ENCODE measurements around the gene CCDC92. TPM values are rescaled to one million over a fixed set of nuclear protein-coding genes. Genes with fewer than 3 reads are reported as not detected.
"Not testable (repeated sequence)": the region's sequence is repeated elsewhere in the genome, so short reads cannot be mapped to it uniquely, and the experiment has no call there.

Gene CCDC92
- total RNA-seq, 1 experiment from 2014 or later, result 53.7 TPM

- DNase-seq (ENCODE audit: low read depth, low spot score), result no peak
- Histone ChIP-seq H3K4me1 (ENCODE audit: control insufficient read depth, insufficient read depth, low read length) (no peaks in the 10 kb centered on the region; the same call in 1 of the 2 replicates), H3K36me3 (ENCODE audit: control insufficient read depth, insufficient read depth, low read length) (no peaks in the 10 kb centered on the region; the same call in 1 of the 2 replicates), H3K27ac (ENCODE audit: low read length) (no peak overlapping the region), H3K27me3 (ENCODE audit: control insufficient read depth, insufficient read depth, low read length) (no peaks in the 10 kb centered on the region), H3K4me3 (ENCODE audit: low read depth in 2 of 2, low read length in 2 of 2) (no peak overlapping the region), H3K9me3 (ENCODE audit: control insufficient read depth, insufficient read depth, low read depth, low read length) (no peaks in the 10 kb centered on the region)
- no TSS peak for BruUV-seq (replicated peaks)
- no peak for ATAC-seq
- TF ChIP-seq, protein P1, sequence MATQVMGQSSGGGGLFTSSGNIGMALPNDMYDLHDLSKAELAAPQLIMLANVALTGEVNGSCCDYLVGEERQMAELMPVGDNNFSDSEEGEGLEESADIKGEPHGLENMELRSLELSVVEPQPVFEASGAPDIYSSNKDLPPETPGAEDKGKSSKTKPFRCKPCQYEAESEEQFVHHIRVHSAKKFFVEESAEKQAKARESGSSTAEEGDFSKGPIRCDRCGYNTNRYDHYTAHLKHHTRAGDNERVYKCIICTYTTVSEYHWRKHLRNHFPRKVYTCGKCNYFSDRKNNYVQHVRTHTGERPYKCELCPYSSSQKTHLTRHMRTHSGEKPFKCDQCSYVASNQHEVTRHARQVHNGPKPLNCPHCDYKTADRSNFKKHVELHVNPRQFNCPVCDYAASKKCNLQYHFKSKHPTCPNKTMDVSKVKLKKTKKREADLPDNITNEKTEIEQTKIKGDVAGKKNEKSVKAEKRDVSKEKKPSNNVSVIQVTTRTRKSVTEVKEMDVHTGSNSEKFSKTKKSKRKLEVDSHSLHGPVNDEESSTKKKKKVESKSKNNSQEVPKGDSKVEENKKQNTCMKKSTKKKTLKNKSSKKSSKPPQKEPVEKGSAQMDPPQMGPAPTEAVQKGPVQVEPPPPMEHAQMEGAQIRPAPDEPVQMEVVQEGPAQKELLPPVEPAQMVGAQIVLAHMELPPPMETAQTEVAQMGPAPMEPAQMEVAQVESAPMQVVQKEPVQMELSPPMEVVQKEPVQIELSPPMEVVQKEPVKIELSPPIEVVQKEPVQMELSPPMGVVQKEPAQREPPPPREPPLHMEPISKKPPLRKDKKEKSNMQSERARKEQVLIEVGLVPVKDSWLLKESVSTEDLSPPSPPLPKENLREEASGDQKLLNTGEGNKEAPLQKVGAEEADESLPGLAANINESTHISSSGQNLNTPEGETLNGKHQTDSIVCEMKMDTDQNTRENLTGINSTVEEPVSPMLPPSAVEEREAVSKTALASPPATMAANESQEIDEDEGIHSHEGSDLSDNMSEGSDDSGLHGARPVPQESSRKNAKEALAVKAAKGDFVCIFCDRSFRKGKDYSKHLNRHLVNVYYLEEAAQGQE (IDR thresholded peaks at IDR 0.05; ENCODE audit: insufficient read depth in 1 of 2, low read depth in 2 of 2, low read length in 1 of 2), result no peak
- TF ChIP-seq POLR2AphosphoS5 (IDR thresholded peaks at IDR 0.05; ENCODE audit: low read depth, low read length) (no peak), SIN3A (IDR thresholded peaks at IDR 0.05; ENCODE audit: borderline replicate concordance, insufficient read depth, low read depth, low read length) (no peak), TCF7L2 (IDR thresholded peaks at IDR 0.05; ENCODE audit: low read depth, low read length) (no peak)
- TF ChIP-seq, protein P2, sequence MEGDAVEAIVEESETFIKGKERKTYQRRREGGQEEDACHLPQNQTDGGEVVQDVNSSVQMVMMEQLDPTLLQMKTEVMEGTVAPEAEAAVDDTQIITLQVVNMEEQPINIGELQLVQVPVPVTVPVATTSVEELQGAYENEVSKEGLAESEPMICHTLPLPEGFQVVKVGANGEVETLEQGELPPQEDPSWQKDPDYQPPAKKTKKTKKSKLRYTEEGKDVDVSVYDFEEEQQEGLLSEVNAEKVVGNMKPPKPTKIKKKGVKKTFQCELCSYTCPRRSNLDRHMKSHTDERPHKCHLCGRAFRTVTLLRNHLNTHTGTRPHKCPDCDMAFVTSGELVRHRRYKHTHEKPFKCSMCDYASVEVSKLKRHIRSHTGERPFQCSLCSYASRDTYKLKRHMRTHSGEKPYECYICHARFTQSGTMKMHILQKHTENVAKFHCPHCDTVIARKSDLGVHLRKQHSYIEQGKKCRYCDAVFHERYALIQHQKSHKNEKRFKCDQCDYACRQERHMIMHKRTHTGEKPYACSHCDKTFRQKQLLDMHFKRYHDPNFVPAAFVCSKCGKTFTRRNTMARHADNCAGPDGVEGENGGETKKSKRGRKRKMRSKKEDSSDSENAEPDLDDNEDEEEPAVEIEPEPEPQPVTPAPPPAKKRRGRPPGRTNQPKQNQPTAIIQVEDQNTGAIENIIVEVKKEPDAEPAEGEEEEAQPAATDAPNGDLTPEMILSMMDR (IDR thresholded peaks at IDR 0.05), result no peak
- ChIA-PET CTCF (no interaction called here), POLR2A (no interaction called here)
- in situ Hi-C loops (cut with HindIII; ENCODE audit: low pct_unique_long_range_greater_than_20kb, low sequenced_read_pairs) (no loop called here), intact Hi-C loops (cut with micrococcal nuclease; ENCODE audit: unreplicated experiment) (no loop called here)
Observed at GRCh38 chr12:123948401-123948795, 24.2 kb downstream of the CCDC92 start.

DNA sequence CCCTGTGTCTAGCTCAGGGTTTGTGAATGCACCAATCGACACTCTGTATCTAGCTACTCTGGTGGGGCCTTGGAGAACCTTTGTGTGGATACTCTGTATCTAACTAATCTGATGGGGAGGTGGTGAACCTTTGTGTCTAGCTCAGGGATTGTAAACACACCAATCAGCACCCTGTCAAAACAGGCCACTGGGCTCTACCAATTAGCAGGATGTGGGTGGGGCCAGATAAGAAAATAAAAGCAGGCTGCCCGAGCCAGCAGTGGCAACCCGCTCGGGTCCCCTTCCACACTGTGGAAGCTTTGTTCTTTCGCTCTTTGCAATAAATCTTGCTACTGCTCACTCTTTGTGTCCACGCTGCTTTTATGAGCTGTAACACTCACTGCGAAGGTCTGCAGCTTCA, 25.1 kb downstream of the CCDC92 start:
- in situ Hi-C loops (cut with HindIII; ENCODE audit: low pct_unique_long_range_greater_than_20kb, low sequenced_read_pairs); H3K27ac ChIP-seq (ENCODE audit: low read length); H3K36me3 ChIP-seq (ENCODE audit: control insufficient read depth, insufficient read depth, low read length); BruUV-seq (replicated peaks); H3K4me3 ChIP-seq (ENCODE audit: low read depth in 2 of 2, low read length in 2 of 2); H3K27me3 ChIP-seq (ENCODE audit: control insufficient read depth, insufficient read depth, low read length); H3K4me1 ChIP-seq (ENCODE audit: control insufficient read depth, insufficient read depth, low read length); intact Hi-C loops (cut with micrococcal nuclease; ENCODE audit: unreplicated experiment); H3K9me3 ChIP-seq (ENCODE audit: control insufficient read depth, insufficient read depth, low read depth, low read length); POLR2A ChIA-PET; DNase-seq (ENCODE audit: low read depth, low spot score); CTCF ChIA-PET; ATAC-seq: not testable (repeated sequence)

DNA sequence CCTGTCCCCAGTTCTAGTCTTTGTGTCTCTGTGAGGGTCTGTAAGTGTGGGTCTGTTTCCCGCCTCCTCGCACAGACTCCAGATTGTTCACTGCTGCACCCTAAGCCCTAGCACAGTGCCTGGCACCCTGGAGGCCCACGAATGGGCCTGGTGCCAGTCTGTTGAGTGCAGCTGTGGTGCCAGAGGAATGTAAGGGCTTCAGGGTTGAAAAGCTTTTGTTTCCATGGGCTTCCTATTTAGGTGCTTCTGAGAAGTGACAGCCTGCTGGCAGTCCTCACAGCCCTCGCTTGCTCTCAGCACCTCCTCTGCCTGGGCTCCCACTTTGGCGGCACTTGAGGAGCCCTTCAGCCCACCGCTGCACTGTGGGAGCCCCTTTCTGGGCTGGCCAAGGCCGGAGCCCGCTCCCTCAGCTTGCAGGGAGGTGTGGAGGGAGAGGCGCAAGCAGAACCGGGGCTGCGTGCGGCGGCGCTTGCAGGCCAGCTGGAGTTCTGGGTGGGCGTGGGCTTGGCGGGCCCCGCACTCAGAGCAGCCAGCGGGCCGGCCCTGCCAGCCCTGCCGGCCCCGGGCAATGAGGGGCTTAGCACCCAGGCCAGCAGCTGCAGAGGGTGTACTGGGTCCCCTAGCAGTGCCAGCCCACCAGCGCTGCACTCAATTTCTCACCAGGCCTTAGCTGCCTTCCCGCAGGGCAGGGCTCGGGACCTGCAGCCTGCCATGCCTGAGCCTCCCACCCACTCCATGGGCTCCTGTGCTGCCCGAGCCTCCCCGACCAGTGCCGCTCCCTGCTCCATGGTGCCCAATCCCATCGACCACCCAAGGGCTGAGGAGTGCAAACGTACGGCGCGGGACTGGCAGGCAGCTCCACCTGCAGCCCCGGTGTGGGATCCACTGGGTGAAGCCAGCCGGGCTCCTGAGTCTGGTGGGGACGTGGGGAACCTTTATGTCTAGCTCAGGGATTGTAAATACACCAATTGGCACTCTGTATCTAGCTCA, 25.8 kb downstream of the CCDC92 start:
- H3K4me3 ChIP-seq (ENCODE audit: low read depth in 2 of 2, low read length in 2 of 2); DNase-seq (ENCODE audit: low read depth, low spot score); CTCF ChIA-PET; ATAC-seq; POLR2A ChIA-PET; H3K9me3 ChIP-seq (ENCODE audit: control insufficient read depth, insufficient read depth, low read depth, low read length); H3K27me3 ChIP-seq (ENCODE audit: control insufficient read depth, insufficient read depth, low read length); in situ Hi-C loops (cut with HindIII; ENCODE audit: low pct_unique_long_range_greater_than_20kb, low sequenced_read_pairs); H3K27ac ChIP-seq (ENCODE audit: low read length); BruUV-seq (replicated peaks); H3K4me1 ChIP-seq (ENCODE audit: control insufficient read depth, insufficient read depth, low read length); intact Hi-C loops (cut with micrococcal nuclease; ENCODE audit: unreplicated experiment); H3K36me3 ChIP-seq (ENCODE audit: control insufficient read depth, insufficient read depth, low read length): not testable (repeated sequence)
